ENCODE results near the gene PSMG1.

The PSMG1 gene

GRCh38 chr21:39125752-39126485, 57.3 kb downstream of the PSMG1 start:
- no peak overlapping the region for H3K9ac ChIP-seq (ENCODE audit: low read length)
- no peaks in the 10 kb centered on the region for H3K4me1 ChIP-seq (ENCODE audit: control insufficient read depth, insufficient read depth, low read length)
- H3K4me3 ChIP-seq (ENCODE audit: low read length): no peak overlapping the region
- no peaks in the 10 kb centered on the region for H3K9me3 ChIP-seq (ENCODE audit: control insufficient read depth, low read length)
- no peaks in the 10 kb centered on the region for H3K36me3 ChIP-seq (ENCODE audit: control insufficient read depth, insufficient read depth, low read length)
- H3K27me3 ChIP-seq (ENCODE audit: control insufficient read depth, insufficient read depth, low read length): no peaks in the 10 kb centered on the region
